ENCODE data around the gene OR56A5. TPM values are rescaled to one million over a fixed set of nuclear protein-coding genes. Genes with fewer than 3 reads are reported as not detected.

OR56A5 gene, protein sequence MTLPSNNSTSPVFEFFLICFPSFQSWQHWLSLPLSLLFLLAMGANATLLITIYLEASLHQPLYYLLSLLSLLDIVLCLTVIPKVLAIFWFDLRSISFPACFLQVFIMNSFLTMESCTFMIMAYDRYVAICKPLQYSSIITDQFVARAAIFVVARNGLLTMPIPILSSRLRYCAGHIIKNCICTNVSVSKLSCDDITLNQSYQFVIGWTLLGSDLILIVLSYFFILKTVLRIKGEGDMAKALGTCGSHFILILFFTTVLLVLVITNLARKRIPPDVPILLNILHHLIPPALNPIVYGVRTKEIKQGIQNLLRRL
- not detected for total RNA-seq

GRCh38 chr11:5968394-5968793 is at the start of gene OR56A5:
TSS of gene OR56A5 (minus strand) at chr11:5968494. CDS start at chr11:5968494, 0 bp downstream.
- no peak within 1 kb of the TSS for H3K4me3 ChIP-seq
- H3K4me1 ChIP-seq = no peaks in the 10 kb centered on the region
- H3K9me3 ChIP-seq = peaks cover 0 to 11% of the 10 kb centered on the region in 2 donors
- H3K27me3 ChIP-seq = no peaks in the 10 kb centered on the region
- DNase-seq (ENCODE audit: low spot score) = no peak
- no peaks in the 10 kb centered on the region for H3K36me3 ChIP-seq
- H3K27ac ChIP-seq = no peak within 1 kb of the TSS
- TF ChIP-seq CTCF (IDR thresholded peaks at IDR 0.05) = no peak

- H3K27me3 ChIP-seq = no peaks in the 10 kb centered on the region
- H3K27ac ChIP-seq = no peak overlapping the region
- no peaks in the 10 kb centered on the region for H3K36me3 ChIP-seq
- no peak overlapping the region for H3K4me3 ChIP-seq
- TF ChIP-seq CTCF (IDR thresholded peaks at IDR 0.05) = no peak
- H3K4me1 ChIP-seq = no peaks in the 10 kb centered on the region
- no peak for DNase-seq (ENCODE audit: low spot score)
- H3K9me3 ChIP-seq = peaks cover 0 to 17% of the 10 kb centered on the region in 2 donors
Observed at GRCh38 chr11:6013042-6013441, 44.7 kb upstream of the OR56A5 start.

GRCh38 chr11:6012035-6012668 is 43.9 kb upstream of the OR56A5 start:
- Histone ChIP-seq H3K9me3 (peaks cover 0 to 13% of the 10 kb centered on the region in 2 donors), H3K36me3 (no peaks in the 10 kb centered on the region), H3K27ac (no peak overlapping the region), H3K27me3 (no peaks in the 10 kb centered on the region), H3K4me1 (no peaks in the 10 kb centered on the region), H3K4me3 (no peak overlapping the region)
- no peak for DNase-seq (ENCODE audit: low spot score)
- TF ChIP-seq CTCF (IDR thresholded peaks at IDR 0.05) = no peak

DNA sequence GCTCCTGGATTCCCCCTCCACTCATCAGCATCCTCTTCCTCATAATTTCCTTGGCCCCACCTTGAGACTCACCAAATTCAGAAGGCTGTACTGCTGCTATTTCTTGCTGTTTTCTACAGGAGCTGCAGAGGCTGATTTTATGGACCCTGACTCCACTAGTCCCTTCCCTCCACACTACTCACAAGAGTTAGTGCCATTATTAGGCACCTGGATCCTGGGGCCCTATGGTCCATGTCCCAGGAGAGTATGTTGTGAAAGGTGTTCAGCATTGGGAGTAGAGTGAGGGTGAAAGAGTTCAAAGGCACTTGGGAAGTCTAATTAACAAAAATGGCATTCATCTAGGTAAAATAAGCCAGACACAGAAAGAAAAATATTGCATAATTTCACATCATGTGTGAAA is 38.6 kb upstream of the OR56A5 start, which contains the start of gene OR56A4:
TSS of gene OR56A4 (minus strand) at position 101 of the 400 bp plus-strand sequence. CDS start 3,954 bp downstream, outside the sequence.
- Histone ChIP-seq H3K9me3 (no peaks in the 10 kb centered on the region), H3K36me3 (no peaks in the 10 kb centered on the region), H3K27ac (no peak within 1 kb of the TSS), H3K4me1 (no peaks in the 10 kb centered on the region), H3K27me3 (no peaks in the 10 kb centered on the region), H3K4me3 (no peak within 1 kb of the TSS)
- no peak for DNase-seq (ENCODE audit: low spot score)
- TF ChIP-seq CTCF (IDR thresholded peaks at IDR 0.05) = no peak

GRCh38 chr11:6006395-6006794 is 38.1 kb upstream of the OR56A5 start:
- Histone ChIP-seq H3K4me3 (no peak overlapping the region), H3K27me3 (no peaks in the 10 kb centered on the region), H3K27ac (no peak overlapping the region), H3K4me1 (no peaks in the 10 kb centered on the region), H3K9me3 (no peaks in the 10 kb centered on the region), H3K36me3 (no peaks in the 10 kb centered on the region)
- TF ChIP-seq CTCF (IDR thresholded peaks at IDR 0.05) = no peak
- DNase-seq (ENCODE audit: low spot score) = no peak
